ENCODE results near the gene TAOK3. TPM values are rescaled to one million over a fixed set of nuclear protein-coding genes. Genes with fewer than 3 reads are reported as not detected.

The TAOK3 gene
- total RNA-seq, 1 donor from 2014 or later: 15.7 TPM

GRCh38 chr12:118318744-118319143 lies 54.0 kb downstream of the TAOK3 start:
- Mint-ChIP-seq H3K4me1 (ENCODE audit: low read depth, unreplicated experiment) (no peaks in the 10 kb centered on the region), H3K4me3 (ENCODE audit: unreplicated experiment) (no peak overlapping the region), H3K27ac (ENCODE audit: unreplicated experiment) (no peak overlapping the region), H3K27me3 (ENCODE audit: low read depth, unreplicated experiment) (no peaks in the 10 kb centered on the region), H3K9me3 (ENCODE audit: unreplicated experiment) (no peaks in the 10 kb centered on the region), H3K36me3 (ENCODE audit: low read depth, unreplicated experiment) (no peaks in the 10 kb centered on the region)
- Histone ChIP-seq H3K9ac (ENCODE audit: low read length) (no peak overlapping the region), H3K27ac (ENCODE audit: low read depth, low read length) (no peak overlapping the region), H3K27me3 (ENCODE audit: insufficient read depth, low read length) (no peaks in the 10 kb centered on the region), H3K9me3 (ENCODE audit: insufficient read depth, low read depth, low read length) (no peaks in the 10 kb centered on the region), H3K4me3 (ENCODE audit: insufficient read depth, low read depth, low read length) (no peak overlapping the region), H3K36me3 (ENCODE audit: insufficient read depth, low read length) (no peaks in the 10 kb centered on the region), H3K4me2 (ENCODE audit: low read length) (no peak overlapping the region), H4K20me1 (ENCODE audit: insufficient read depth, low read length) (no peaks in the 10 kb centered on the region), H3K79me2 (ENCODE audit: insufficient read depth, low read length) (peaks cover 11% of the 10 kb centered on the region), H2AFZ (ENCODE audit: low read depth, low read length) (no peak overlapping the region), H3K4me1 (ENCODE audit: insufficient read depth, low read length) (no peaks in the 10 kb centered on the region)
- no peak for TF ChIP-seq EZH2 (IDR thresholded peaks at IDR 0.05; ENCODE audit: insufficient read depth, low read length)
- no peak for TF ChIP-seq CTCF (IDR thresholded peaks at IDR 0.05; ENCODE audit: insufficient read depth, low read depth, low read length)
- no peak for FAIRE-seq
- DNase-seq (ENCODE audit: low read depth): no peak

- H4K20me1 ChIP-seq (ENCODE audit: insufficient read depth, low read length): no peaks in the 10 kb centered on the region
- FAIRE-seq (peak; percentile 64), DNase-seq (ENCODE audit: low read depth) (no peak)
- Mint-ChIP-seq H3K4me1 (ENCODE audit: low read depth, unreplicated experiment) (peaks cover 1% of the 10 kb centered on the region), H3K27ac (ENCODE audit: unreplicated experiment) (no peak overlapping the region), H3K36me3 (ENCODE audit: low read depth, unreplicated experiment) (no peaks in the 10 kb centered on the region), H3K27me3 (ENCODE audit: low read depth, unreplicated experiment) (no peaks in the 10 kb centered on the region), H3K4me3 (ENCODE audit: unreplicated experiment) (no peak overlapping the region), H3K9me3 (ENCODE audit: unreplicated experiment) (no peaks in the 10 kb centered on the region)
- no peak overlapping the region for H2AFZ ChIP-seq (ENCODE audit: low read depth, low read length)
- H3K36me3 ChIP-seq (ENCODE audit: insufficient read depth, low read length): no peaks in the 10 kb centered on the region
- H3K4me1 ChIP-seq (ENCODE audit: insufficient read depth, low read length): no peaks in the 10 kb centered on the region
- TF ChIP-seq EZH2 (IDR thresholded peaks at IDR 0.05; ENCODE audit: insufficient read depth, low read length) (no peak), CTCF (IDR thresholded peaks at IDR 0.05; ENCODE audit: insufficient read depth, low read depth, low read length) (no peak)
- no peaks in the 10 kb centered on the region for H3K9me3 ChIP-seq (ENCODE audit: insufficient read depth, low read depth, low read length)
- H3K27me3 ChIP-seq (ENCODE audit: insufficient read depth, low read length): no peaks in the 10 kb centered on the region
- no peak overlapping the region for H3K9ac ChIP-seq (ENCODE audit: low read length)
- no peak overlapping the region for H3K4me2 ChIP-seq (ENCODE audit: low read length)
- H3K27ac ChIP-seq (ENCODE audit: low read depth, low read length): no peak overlapping the region
- H3K4me3 ChIP-seq (ENCODE audit: insufficient read depth, low read depth, low read length): no peak overlapping the region
- peaks cover 11% of the 10 kb centered on the region for H3K79me2 ChIP-seq (ENCODE audit: insufficient read depth, low read length)
Measured at GRCh38 chr12:118317729-118318128, 55.0 kb downstream of the TAOK3 start.

GRCh38 chr12:118315821-118316220 lies 56.9 kb downstream of the TAOK3 start:
- H3K27me3 Mint-ChIP-seq (ENCODE audit: low read depth, unreplicated experiment): no peaks in the 10 kb centered on the region
- H3K4me3 Mint-ChIP-seq (ENCODE audit: unreplicated experiment): no peak overlapping the region
- Histone ChIP-seq H3K4me1 (ENCODE audit: insufficient read depth, low read length) (no peaks in the 10 kb centered on the region), H4K20me1 (ENCODE audit: insufficient read depth, low read length) (no peaks in the 10 kb centered on the region), H3K27ac (ENCODE audit: low read depth, low read length) (no peak overlapping the region), H3K36me3 (ENCODE audit: insufficient read depth, low read length) (no peaks in the 10 kb centered on the region), H3K79me2 (ENCODE audit: insufficient read depth, low read length) (peaks cover 6% of the 10 kb centered on the region), H3K4me3 (ENCODE audit: insufficient read depth, low read depth, low read length) (no peak overlapping the region), H3K27me3 (ENCODE audit: insufficient read depth, low read length) (no peaks in the 10 kb centered on the region), H2AFZ (ENCODE audit: low read depth, low read length) (no peak overlapping the region), H3K9ac (ENCODE audit: low read length) (no peak overlapping the region), H3K9me3 (ENCODE audit: insufficient read depth, low read depth, low read length) (no peaks in the 10 kb centered on the region), H3K4me2 (ENCODE audit: low read length) (no peak overlapping the region)
- H3K4me1 Mint-ChIP-seq (ENCODE audit: low read depth, unreplicated experiment): peaks cover 3% of the 10 kb centered on the region
- H3K27ac Mint-ChIP-seq (ENCODE audit: unreplicated experiment): no peak overlapping the region
- TF ChIP-seq EZH2 (IDR thresholded peaks at IDR 0.05; ENCODE audit: insufficient read depth, low read length) (no peak), CTCF (IDR thresholded peaks at IDR 0.05; ENCODE audit: insufficient read depth, low read depth, low read length) (no peak)
- FAIRE-seq (no peak), DNase-seq (ENCODE audit: low read depth) (no peak)
- H3K9me3 Mint-ChIP-seq (ENCODE audit: unreplicated experiment): no peaks in the 10 kb centered on the region
- no peaks in the 10 kb centered on the region for H3K36me3 Mint-ChIP-seq (ENCODE audit: low read depth, unreplicated experiment)

Data from astrocyte (in vitro differentiated cells and primary cell).